Omental fat pad (tissue), 4 donors: ENCODE data around the gene RCVRN. TPM values are rescaled to one million over a fixed set of nuclear protein-coding genes. Genes with fewer than 3 reads are reported as not detected.

Experiments used
- ATAC-seq: fragments of 150-250 bp; one replicate; pipeline ENCODE4 v1.9.1; 2016; ENCODE audit warnings: mild to moderate bottlenecking, moderate library complexity; ENCODE audit not compliant: low FRiP score
- DNase-seq: peaks from one replicate; pipeline ENCODE4 v3.0.0-alpha.2; 2019; ENCODE audit warnings: low spot score
- total RNA-seq, 4 donors: library from RNA; depleted of rRNA; stranded (reverse); fragments of >200 nt; gene quantifications; one replicate each; pipeline ENCODE4 v1.1.0, GENCODE V29; 2016
- TF ChIP-seq, protein P1 (sequence below), 3 donors: fragments of 450-650 bp; IDR thresholded peaks; one replicate each; pipeline ENCODE4 v1.5.1; 2016 to 2017; ENCODE audit warnings: antibody characterized with exemption in 3 of 3, mild to moderate bottlenecking in 3 of 3, moderate library complexity in 2 of 3

The RCVRN gene
- total RNA-seq, 4 donors from 2014 or later: 0.24 to 0.65 (median 0.60) TPM

DNA sequence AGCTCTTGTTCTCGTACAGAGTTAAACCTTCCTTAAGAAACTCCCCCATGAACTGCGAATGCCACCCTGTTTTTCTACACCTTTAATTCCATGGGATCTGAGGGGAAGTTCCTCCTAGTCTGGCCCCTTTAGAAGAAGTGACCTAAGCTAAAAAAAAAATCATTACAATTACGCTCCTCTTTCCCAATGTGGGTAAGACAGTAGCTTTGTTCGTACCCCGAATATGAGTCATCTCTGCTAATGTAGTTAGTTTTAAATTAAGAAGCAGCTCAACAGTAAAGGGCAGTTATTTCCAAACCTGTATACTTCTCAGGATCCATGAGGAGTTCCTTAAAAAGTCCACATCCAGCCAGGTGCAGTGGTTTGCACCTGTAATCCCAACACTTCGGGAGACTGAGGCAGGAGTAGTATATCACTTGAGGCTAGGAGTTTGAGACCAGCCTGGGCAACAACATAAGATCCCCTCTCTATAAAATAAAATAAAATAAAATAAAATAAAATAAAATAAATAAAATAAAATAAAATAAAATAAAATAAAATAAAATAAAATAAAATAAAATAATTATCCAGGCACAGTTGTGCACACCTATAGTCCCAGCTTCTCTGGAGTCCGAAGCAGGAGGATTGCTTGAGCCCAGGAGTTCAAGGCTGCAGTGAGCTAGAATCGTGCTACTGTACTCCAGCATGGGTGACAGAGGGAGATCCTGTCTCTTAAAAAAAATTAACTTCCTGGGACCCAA is 26.1 kb downstream of the RCVRN start:
- no peak for DNase-seq
- TF ChIP-seq, protein P1, sequence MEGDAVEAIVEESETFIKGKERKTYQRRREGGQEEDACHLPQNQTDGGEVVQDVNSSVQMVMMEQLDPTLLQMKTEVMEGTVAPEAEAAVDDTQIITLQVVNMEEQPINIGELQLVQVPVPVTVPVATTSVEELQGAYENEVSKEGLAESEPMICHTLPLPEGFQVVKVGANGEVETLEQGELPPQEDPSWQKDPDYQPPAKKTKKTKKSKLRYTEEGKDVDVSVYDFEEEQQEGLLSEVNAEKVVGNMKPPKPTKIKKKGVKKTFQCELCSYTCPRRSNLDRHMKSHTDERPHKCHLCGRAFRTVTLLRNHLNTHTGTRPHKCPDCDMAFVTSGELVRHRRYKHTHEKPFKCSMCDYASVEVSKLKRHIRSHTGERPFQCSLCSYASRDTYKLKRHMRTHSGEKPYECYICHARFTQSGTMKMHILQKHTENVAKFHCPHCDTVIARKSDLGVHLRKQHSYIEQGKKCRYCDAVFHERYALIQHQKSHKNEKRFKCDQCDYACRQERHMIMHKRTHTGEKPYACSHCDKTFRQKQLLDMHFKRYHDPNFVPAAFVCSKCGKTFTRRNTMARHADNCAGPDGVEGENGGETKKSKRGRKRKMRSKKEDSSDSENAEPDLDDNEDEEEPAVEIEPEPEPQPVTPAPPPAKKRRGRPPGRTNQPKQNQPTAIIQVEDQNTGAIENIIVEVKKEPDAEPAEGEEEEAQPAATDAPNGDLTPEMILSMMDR (IDR thresholded peaks at IDR 0.05): no peak
- no peak for ATAC-seq

DNA sequence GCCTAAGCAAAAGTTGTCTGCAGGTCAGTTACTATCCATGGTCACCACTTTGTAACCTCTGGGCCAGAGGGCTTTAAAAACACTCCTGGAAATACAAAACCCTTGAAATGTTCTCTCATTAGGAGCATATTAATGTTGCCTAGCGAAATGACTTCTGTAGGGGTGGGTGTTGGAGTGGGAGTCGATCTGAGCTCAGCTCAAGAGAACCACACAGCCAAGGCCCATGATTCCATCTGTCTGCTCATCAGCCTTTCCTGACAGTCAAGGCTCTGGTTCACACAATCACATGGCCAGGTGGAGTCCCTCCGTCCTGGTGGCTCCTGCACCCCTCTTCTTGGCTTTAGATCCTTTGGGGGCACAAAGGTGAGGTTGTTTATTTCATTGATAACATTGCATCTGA is 26.7 kb downstream of the RCVRN start:
- DNase-seq: no peak
- TF ChIP-seq, protein P1 (IDR thresholded peaks at IDR 0.05): no peak
- no peak for ATAC-seq

DNA sequence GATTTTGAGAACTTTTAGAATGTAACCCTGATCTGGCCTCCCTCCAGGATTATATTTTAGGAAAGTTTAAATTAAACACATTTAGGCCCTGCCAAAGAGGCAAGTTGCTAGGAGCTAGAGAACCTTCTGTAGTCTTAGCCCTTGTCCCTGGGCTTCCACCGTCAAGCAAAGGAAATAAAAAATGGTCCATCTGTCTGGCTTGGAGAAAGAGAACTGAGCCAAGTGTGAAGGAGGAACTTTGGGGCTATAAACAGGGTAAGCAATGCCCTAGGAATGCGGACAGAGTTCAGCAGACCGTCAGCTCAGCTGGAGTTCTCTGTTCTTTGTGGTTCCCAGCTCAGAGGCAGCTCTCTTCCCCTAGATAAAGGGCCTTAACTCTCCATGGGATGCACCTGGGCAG is 29.6 kb downstream of the RCVRN start:
- DNase-seq (no peak), ATAC-seq (peak; percentile 40)
- TF ChIP-seq, protein P1 (IDR thresholded peaks at IDR 0.05): no peak

DNA sequence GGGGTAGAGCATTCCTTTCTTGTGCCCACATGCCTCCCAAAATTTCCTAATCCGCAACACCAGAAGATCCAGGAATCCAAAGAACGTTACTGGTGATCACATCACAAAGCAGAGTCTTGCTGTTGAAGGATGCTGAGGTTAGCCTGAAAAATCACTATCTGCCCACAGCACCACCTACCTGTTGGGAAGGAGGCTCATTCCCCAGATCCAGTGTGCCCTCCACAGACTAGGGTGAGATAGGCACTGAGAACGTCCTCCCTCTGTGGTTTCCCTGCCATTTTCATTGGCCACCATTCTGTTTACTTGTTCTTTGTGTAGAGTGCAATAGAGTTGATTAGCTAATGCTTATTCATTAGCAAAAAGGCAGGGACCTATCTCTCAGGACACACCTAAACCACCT is 30.3 kb downstream of the RCVRN start:
- TF ChIP-seq, protein P1 (IDR thresholded peaks at IDR 0.05): no peak
- DNase-seq: no peak
- ATAC-seq: no peak

DNA sequence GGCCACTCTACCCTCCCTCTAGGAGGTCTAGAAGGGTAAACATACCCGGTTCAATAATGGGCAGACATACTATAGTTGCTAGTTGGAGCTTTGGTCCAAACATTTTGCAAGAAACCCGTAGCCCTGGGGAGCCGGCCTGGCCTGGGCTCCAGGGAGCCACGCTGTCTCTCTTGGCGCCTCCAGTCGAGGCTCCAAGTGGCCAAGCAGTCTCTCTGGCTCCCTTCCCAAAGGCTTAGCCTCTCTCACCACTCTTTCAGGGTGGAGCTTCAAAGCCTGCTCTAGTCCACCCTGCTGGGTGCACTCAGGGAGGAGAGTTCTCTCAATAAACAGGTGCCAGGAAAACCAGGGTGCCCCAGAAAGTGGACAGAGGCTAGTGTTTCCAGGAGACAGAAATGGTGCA is 32.2 kb downstream of the RCVRN start:
- TF ChIP-seq, protein P1 (IDR thresholded peaks at IDR 0.05): no peak
- no peak for DNase-seq
- ATAC-seq: no peak

DNA sequence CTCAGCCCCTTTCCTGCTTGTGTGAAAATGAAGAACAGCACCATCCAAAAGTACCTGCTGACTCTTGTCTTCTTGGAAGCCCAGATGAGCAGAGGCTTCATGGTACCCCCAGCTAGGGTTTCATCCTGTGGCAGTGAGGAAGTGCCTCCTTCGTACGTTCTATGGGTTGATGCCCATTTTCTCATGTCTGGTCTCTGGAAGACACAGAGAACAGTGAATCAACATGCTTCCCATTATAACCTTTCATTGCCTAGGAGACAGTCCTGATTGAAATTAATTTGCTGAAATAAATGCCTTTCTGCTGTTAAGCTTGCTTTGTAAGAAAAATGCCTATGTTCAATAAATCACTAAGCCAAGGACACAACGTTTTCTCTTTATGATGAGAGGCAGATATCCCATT is 36.5 kb downstream of the RCVRN start:
- no peak for ATAC-seq
- no peak for DNase-seq
- TF ChIP-seq, protein P1 (IDR thresholded peaks at IDR 0.05): no peak

DNA sequence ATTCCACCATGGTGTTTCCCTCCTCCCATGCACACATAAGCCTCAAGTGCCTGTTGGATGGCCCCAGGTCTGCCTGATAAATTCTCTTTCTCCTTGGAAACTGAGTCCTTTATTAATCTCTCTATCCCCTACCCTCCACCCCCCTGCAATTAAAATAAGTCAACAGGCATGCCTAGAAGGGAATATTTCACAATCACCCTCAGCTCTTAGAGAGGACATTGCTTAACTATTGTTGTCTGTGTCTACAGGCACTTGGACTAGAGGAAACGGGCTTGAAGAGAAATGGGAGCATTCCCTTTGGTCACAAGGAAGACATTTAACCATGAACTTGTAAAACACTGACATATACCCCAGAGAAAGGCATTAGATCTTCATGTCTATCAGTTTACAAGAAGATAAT is 39.5 kb downstream of the RCVRN start:
- DNase-seq: no peak
- TF ChIP-seq, protein P1 (IDR thresholded peaks at IDR 0.05): no peak

More for the DNA sequence above, 39.5 kb downstream of the RCVRN start:
- ATAC-seq: no peak
